GOT3 (cell line): ENCODE measurements around the gene STARD10.

Experiments
- DNase-seq: peaks from one replicate; lab custom pipeline; 2025; ENCODE audit warnings: mixed read lengths; lab: John Stamatoyannopoulos, UW

Gene STARD10

GRCh38 chr11:72780296-72781062 lies 13.4 kb downstream of the STARD10 start:
- DNase-seq: no peak

GRCh38 chr11:72779495-72780128 lies 14.2 kb downstream of the STARD10 start:
- no peak for DNase-seq

- DNase-seq: no peak
Measured at GRCh38 chr11:72778535-72779494, 15.0 kb downstream of the STARD10 start.

- no peak for DNase-seq
Measured at GRCh38 chr11:72777755-72778278, 16.0 kb downstream of the STARD10 start.

- DNase-seq: no peak
Measured at GRCh38 chr11:72776844-72777754, 16.7 kb downstream of the STARD10 start.

GRCh38 chr11:72776117-72776843 lies 17.6 kb downstream of the STARD10 start:
- no peak for DNase-seq

- no peak for DNase-seq
Measured at GRCh38 chr11:72775288-72776110, 18.3 kb downstream of the STARD10 start.

GRCh38 chr11:72774499-72774898 lies 19.3 kb downstream of the STARD10 start:
- no peak for DNase-seq

GRCh38 chr11:72773696-72774095 lies 20.2 kb downstream of the STARD10 start:
- no peak for DNase-seq

GRCh38 chr11:72773291-72773690 lies 20.6 kb downstream of the STARD10 start:
- DNase-seq: peak; percentile 21

GRCh38 chr11:72772059-72772458 lies 21.8 kb downstream of the STARD10 start:
- no peak for DNase-seq

GRCh38 chr11:72771507-72771906 lies 22.3 kb downstream of the STARD10 start:
- DNase-seq: no peak

- DNase-seq: no peak
Measured at GRCh38 chr11:72770799-72771198, 23.0 kb downstream of the STARD10 start.

GRCh38 chr11:72769680-72770079 lies 24.2 kb downstream of the STARD10 start:
- DNase-seq: no peak

GRCh38 chr11:72768581-72768980 lies 25.3 kb downstream of the STARD10 start:
- no peak for DNase-seq

- DNase-seq: no peak
Measured at GRCh38 chr11:72767203-72768062, 26.4 kb downstream of the STARD10 start.

GRCh38 chr11:72766152-72766902 lies 27.5 kb downstream of the STARD10 start:
- DNase-seq: no peak

GRCh38 chr11:72764503-72764902 lies 29.3 kb downstream of the STARD10 start:
- DNase-seq: no peak
